ENCODE results near the gene CGB2. TPM values are rescaled to one million over a fixed set of nuclear protein-coding genes. Genes with fewer than 3 reads are reported as not detected.
"Not testable (repeated sequence)": the region's sequence is repeated elsewhere in the genome, so short reads cannot be mapped to it uniquely, and the experiment has no call there.

The CGB2 gene
- total RNA-seq: not detected

GRCh38 chr19:49031642-49032301 is at the start of gene CGB2:
TSS of gene CGB2 (plus strand) at chr19:49031890. CDS start at chr19:49032096, 206 bp downstream.
- H3K27me3 Mint-ChIP-seq (ENCODE audit: low read depth); H3K4me3 Mint-ChIP-seq; H3K4me1 Mint-ChIP-seq (ENCODE audit: low read depth); H3K9me3 Mint-ChIP-seq; H3K36me3 Mint-ChIP-seq (ENCODE audit: insufficient read depth): not testable (repeated sequence)
- peak; percentile 70 for DNase-seq
- ATAC-seq: peak; percentile 78 to 94

GRCh38 chr19:48982280-48982679 is 49.4 kb upstream of the CGB2 start:
- ATAC-seq: no peak
- H3K36me3 Mint-ChIP-seq (ENCODE audit: insufficient read depth): peaks cover 13% of the 10 kb centered on the region
- H3K27me3 Mint-ChIP-seq (ENCODE audit: low read depth): no peaks in the 10 kb centered on the region
- DNase-seq: no peak
- no peaks in the 10 kb centered on the region for H3K9me3 Mint-ChIP-seq
- peaks cover under 1% of the 10 kb centered on the region for H3K4me1 Mint-ChIP-seq (ENCODE audit: low read depth)
- H3K4me3 Mint-ChIP-seq: no peak overlapping the region

DNA sequence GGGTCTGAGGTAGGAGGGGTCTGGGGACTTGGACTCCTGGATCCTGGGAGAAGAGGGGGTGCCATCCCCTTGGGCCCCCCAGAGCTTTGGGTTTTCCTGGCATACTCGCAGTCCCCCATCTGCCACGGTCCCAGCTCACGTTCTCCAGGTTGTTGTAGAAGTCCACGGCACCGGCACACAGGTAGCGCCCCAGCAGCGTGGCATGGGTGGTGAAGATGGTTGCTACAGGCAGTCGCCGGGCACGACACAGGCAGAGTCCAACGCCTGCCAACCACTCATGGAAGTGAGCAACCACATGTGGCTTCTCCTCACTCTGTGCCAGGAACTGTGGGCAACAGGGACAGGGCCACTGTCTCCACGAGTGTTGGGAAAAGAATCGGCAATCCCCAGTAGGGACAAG is 46.0 kb upstream of the CGB2 start:
- peaks cover 12% of the 10 kb centered on the region for H3K4me1 Mint-ChIP-seq (ENCODE audit: low read depth)
- peaks cover 17% of the 10 kb centered on the region for H3K36me3 Mint-ChIP-seq (ENCODE audit: insufficient read depth)
- H3K27me3 Mint-ChIP-seq (ENCODE audit: low read depth): no peaks in the 10 kb centered on the region
- ATAC-seq: no peak
- H3K4me3 Mint-ChIP-seq: no peak overlapping the region
- DNase-seq: no peak
- no peaks in the 10 kb centered on the region for H3K9me3 Mint-ChIP-seq

DNA sequence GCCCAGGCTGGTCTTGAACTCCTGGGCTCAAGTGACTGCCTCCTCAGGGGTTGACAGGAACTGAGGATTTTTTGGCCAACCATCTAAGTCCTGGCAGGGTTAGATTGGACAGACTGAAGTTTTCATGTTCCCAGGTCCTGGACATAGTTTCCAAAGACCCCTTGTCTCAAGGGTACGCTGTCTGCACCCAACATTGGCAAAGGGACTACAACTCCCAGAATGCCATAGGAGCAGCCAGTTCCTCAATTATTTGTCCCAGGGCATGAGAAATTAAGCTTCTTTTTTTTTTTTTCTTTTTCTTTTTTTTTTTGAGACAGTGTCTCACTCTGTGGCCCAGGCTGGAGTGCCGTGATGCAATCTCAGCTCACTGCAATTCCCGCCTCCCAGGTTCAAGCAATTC is 45.5 kb upstream of the CGB2 start:
- H3K9me3 Mint-ChIP-seq: no peaks in the 10 kb centered on the region
- peaks cover 19% of the 10 kb centered on the region for H3K36me3 Mint-ChIP-seq (ENCODE audit: insufficient read depth)
- H3K4me1 Mint-ChIP-seq (ENCODE audit: low read depth): peaks cover 17% of the 10 kb centered on the region
- H3K4me3 Mint-ChIP-seq: no peak overlapping the region
- H3K27me3 Mint-ChIP-seq (ENCODE audit: low read depth): no peaks in the 10 kb centered on the region
- ATAC-seq (no peak), DNase-seq (no peak)

- Mint-ChIP-seq H3K27me3 (ENCODE audit: low read depth) (no peaks in the 10 kb centered on the region), H3K36me3 (ENCODE audit: insufficient read depth) (peaks cover 17% of the 10 kb centered on the region), H3K9me3 (no peaks in the 10 kb centered on the region), H3K4me3 (no peak overlapping the region), H3K4me1 (ENCODE audit: low read depth) (peaks cover 23% of the 10 kb centered on the region)
- ATAC-seq (no peak), DNase-seq (no peak)
These were observed 44.4 kb upstream of the CGB2 start for GRCh38 chr19:48987323-48987722.

GRCh38 chr19:48988286-48988685 is 43.4 kb upstream of the CGB2 start:
- ATAC-seq (no peak), DNase-seq (no peak)
- Mint-ChIP-seq H3K4me3 (no peak overlapping the region), H3K36me3 (ENCODE audit: insufficient read depth) (peaks cover 15% of the 10 kb centered on the region), H3K9me3 (no peaks in the 10 kb centered on the region), H3K4me1 (ENCODE audit: low read depth) (peaks cover 26% of the 10 kb centered on the region), H3K27me3 (ENCODE audit: low read depth) (no peaks in the 10 kb centered on the region)

DNA sequence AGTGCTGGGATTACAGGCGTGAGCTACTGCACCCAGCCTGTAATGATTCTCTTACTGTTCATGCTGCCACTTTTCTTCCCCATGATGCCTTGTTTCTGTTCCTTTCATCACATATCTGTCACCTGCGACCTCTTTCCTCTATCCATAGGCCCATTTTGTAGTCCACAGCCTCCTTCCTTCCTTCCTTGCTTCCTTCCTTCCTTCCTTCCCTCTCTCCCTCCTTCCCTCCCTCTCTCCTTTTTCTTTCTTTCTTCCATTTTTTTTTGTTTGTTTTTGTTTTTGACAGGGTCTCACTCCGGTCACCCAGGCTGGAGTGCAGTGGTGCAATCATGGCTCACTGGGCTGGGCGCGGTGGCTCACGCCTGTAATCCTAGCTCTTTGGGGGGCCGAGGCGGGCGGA is 42.8 kb upstream of the CGB2 start:
- H3K4me1 Mint-ChIP-seq (ENCODE audit: low read depth): peaks cover 28% of the 10 kb centered on the region
- H3K27me3 Mint-ChIP-seq (ENCODE audit: low read depth): no peaks in the 10 kb centered on the region
- DNase-seq (no peak), ATAC-seq (no peak)
- no peaks in the 10 kb centered on the region for H3K9me3 Mint-ChIP-seq
- peaks cover 13% of the 10 kb centered on the region for H3K36me3 Mint-ChIP-seq (ENCODE audit: insufficient read depth)
- no peak overlapping the region for H3K4me3 Mint-ChIP-seq

DNA sequence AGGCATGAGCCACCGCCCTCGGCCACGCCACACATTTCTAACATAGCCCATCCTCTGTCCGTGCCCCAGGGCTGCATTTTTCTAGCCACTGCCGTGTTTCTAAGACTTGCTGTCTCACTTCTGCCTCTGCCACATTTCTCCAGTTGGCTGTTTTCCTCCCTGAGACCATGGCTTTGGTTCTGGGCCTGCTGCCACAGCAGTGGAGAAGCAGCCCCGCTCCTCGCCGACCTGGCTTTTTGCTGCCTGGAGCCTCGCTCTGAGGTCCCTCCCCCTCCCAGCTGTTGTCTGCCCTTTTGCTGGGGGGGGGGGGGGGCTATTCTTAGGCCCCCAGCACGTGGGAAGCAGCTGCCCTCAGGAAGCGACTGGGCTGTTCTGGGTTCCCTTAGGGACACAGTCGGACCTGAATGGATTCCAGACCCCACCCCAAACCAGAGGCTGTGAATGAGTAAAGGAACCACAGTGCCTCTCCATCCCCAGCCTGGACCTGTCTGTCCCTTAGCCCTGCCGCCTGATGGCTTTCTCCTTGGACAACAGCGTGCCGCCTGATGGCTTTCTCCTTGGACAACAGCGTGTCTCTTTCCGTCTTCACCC is 41.9 kb upstream of the CGB2 start:
- Mint-ChIP-seq H3K4me1 (ENCODE audit: low read depth) (peaks cover 34% of the 10 kb centered on the region), H3K27me3 (ENCODE audit: low read depth) (no peaks in the 10 kb centered on the region), H3K9me3 (no peaks in the 10 kb centered on the region), H3K36me3 (ENCODE audit: insufficient read depth) (peaks cover 15% of the 10 kb centered on the region), H3K4me3 (no peak overlapping the region)
- DNase-seq: no peak
- no peak for ATAC-seq

DNA sequence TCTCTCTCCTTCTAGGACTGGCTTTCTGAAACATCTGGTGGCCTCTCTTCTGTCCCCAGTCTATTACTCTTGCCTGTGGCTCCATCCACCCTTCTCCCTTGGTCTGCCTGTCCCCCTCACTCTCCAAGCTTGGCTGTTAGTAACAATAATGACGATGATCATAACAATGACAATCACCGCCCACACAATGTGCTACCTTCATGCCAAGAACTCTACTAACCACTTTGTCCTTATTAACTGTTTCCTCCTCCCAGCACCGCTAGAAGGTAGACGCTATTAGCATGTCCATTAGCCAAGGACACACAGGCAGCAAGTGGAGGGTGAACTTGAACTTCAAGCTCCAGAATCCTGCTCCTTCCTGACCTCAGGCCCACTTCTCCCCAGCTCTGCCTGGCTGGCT is 41.3 kb upstream of the CGB2 start:
- Mint-ChIP-seq H3K4me1 (ENCODE audit: low read depth) (peaks cover 40% of the 10 kb centered on the region), H3K36me3 (ENCODE audit: insufficient read depth) (peaks cover 17% of the 10 kb centered on the region), H3K9me3 (no peaks in the 10 kb centered on the region), H3K4me3 (no peak overlapping the region), H3K27me3 (ENCODE audit: low read depth) (no peaks in the 10 kb centered on the region)
- DNase-seq: no peak
- no peak for ATAC-seq

GRCh38 chr19:48991011-48991609 is 40.6 kb upstream of the CGB2 start:
- Mint-ChIP-seq H3K9me3 (no peaks in the 10 kb centered on the region), H3K36me3 (ENCODE audit: insufficient read depth) (peaks cover 17% of the 10 kb centered on the region), H3K4me3 (no peak overlapping the region), H3K27me3 (ENCODE audit: low read depth) (no peaks in the 10 kb centered on the region), H3K4me1 (ENCODE audit: low read depth) (peaks cover 40% of the 10 kb centered on the region)
- ATAC-seq (no peak), DNase-seq (no peak)

GRCh38 chr19:48991873-48992580 is 39.7 kb upstream of the CGB2 start:
- H3K9me3 Mint-ChIP-seq: no peaks in the 10 kb centered on the region
- no peak for DNase-seq
- peaks cover 40% of the 10 kb centered on the region for H3K4me1 Mint-ChIP-seq (ENCODE audit: low read depth)
- ATAC-seq: no peak
- H3K27me3 Mint-ChIP-seq (ENCODE audit: low read depth): no peaks in the 10 kb centered on the region
- H3K36me3 Mint-ChIP-seq (ENCODE audit: insufficient read depth): peaks cover 20% of the 10 kb centered on the region
- H3K4me3 Mint-ChIP-seq: peak overlapping the region; percentile 95

GRCh38 chr19:48992581-48993174 is 39.0 kb upstream of the CGB2 start:
- no peaks in the 10 kb centered on the region for H3K27me3 Mint-ChIP-seq (ENCODE audit: low read depth)
- ATAC-seq (no peak), DNase-seq (no peak)
- H3K4me3 Mint-ChIP-seq: peak overlapping the region; percentile 95
- H3K36me3 Mint-ChIP-seq (ENCODE audit: insufficient read depth): peaks cover 22% of the 10 kb centered on the region
- H3K9me3 Mint-ChIP-seq: no peaks in the 10 kb centered on the region
- H3K4me1 Mint-ChIP-seq (ENCODE audit: low read depth): peaks cover 37% of the 10 kb centered on the region

DNA sequence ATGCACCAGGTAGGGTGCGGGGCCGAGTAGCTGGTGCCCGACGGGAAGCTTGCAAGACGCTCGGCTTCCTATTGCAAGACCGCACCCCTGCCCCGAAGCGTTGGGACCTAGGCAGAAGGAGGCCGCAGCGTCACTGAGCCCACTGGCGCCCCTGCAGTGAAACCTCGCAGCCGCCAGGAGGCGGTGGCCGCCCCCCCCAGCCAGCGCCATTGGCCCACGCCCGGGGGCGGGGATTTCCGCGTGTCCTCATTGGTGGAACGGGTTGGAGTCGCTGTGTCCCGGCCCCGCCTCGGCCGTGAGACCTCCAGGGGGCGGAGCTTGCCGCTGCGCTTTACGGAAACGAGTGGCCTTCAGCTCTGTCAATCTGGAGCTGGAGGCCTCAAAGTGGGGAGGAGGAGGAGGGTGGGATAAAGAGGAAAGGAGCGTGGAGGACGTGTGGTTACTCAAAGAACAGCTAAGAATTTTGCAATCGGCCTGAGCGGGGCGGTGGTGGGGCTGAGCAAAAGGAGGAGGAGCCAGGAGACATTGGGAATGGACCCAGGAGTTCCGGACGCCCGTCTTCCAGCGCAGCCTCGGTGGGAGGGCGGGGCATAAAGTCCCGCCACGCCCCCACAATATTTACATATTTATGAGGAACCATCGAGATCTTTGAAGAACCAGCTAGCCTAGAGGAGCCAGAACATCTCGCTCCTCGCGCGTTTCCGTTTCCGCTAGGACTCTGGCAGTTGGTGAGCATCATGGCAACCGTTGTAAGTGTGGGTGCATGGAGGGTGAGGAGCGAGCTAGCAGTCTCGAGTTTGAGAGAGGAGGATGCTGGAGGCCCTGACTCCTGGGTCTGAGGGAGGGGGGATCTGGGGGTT is 38.3 kb upstream of the CGB2 start, which contains the start of the genes GYS1 and RUVBL2:
TSS of gene GYS1 (minus strand) at position 135 of the 860 bp plus-strand sequence. CDS start 197 bp downstream, outside the sequence.
TSS of gene RUVBL2 (plus strand) at position 713 of the 860 bp plus-strand sequence. CDS start at position 738, 25 bp downstream.
- Mint-ChIP-seq H3K4me3 (peak within 1 kb of the TSS; percentile 95), H3K36me3 (ENCODE audit: insufficient read depth) (peaks cover 20% of the 10 kb centered on the region), H3K4me1 (ENCODE audit: low read depth) (peaks cover 33% of the 10 kb centered on the region), H3K27me3 (ENCODE audit: low read depth) (no peaks in the 10 kb centered on the region), H3K9me3 (no peaks in the 10 kb centered on the region)
- DNase-seq (peak; percentile 99), ATAC-seq (peak; percentile 94 to 95)

All from activated T-cell treated with anti-CD3 and anti-CD28 coated beads, Interleukin-2, amount 50 U/mL, for 4 hours (primary cell).